BLaER1 treated with 17β-estradiol and CSF1 and Interleukin-3, amounts not matched to agents 10 nM and 100 nM (cell line): ENCODE measurements around the gene BAIAP2L2.
"Not testable (repeated sequence)": the region's sequence is repeated elsewhere in the genome, so short reads cannot be mapped to it uniquely, and the experiment has no call there.

Experiments
- H3K27ac ChIP-seq, 11 experiments: shearing (Covaris generic); formaldehyde crosslinking; 2 replicates each; pipeline ENCODE4 v1.8.1; 2022
- H3K27me3 ChIP-seq, 11 experiments: shearing (Covaris generic); formaldehyde crosslinking; 2 replicates each; pipeline ENCODE4 v1.8.1; 2022
- H3K36me3 ChIP-seq, 11 experiments: shearing (Covaris generic); formaldehyde crosslinking; 2 replicates each; pipeline ENCODE4 v1.8.1; 2022
- H3K4me1 ChIP-seq, 10 experiments: shearing (Covaris generic); formaldehyde crosslinking; 2 replicates each; pipeline ENCODE4 v1.8.1; 2022
- H3K4me2 ChIP-seq, 11 experiments: shearing (Covaris generic); formaldehyde crosslinking; 2 replicates each; pipeline ENCODE4 v1.8.1; 2022
- H3K4me3 ChIP-seq, 10 experiments: shearing (Covaris generic); formaldehyde crosslinking; 2 replicates each; pipeline ENCODE4 v1.8.1; 2022
- H3K9ac ChIP-seq, 11 experiments: shearing (Covaris generic); formaldehyde crosslinking; 2 replicates each; pipeline ENCODE4 v1.8.1; 2022
- H3K9me3 ChIP-seq, 11 experiments: shearing (Covaris generic); formaldehyde crosslinking; replicated peaks in 1 of 11; 2 replicates each; pipeline ENCODE4 v1.8.1; 2022
- H4K20me1 ChIP-seq, 11 experiments: shearing (Covaris generic); formaldehyde crosslinking; 2 replicates each; pipeline ENCODE4 v1.8.1; 2022
- Cebpa-rat ChIP-seq, 11 experiments: shearing (Covaris generic); IDR thresholded peaks; 2 replicates each; pipeline ENCODE4 v1.8.1; 2022

Gene BAIAP2L2

GRCh38 chr22:38110008-38110862, at the start of gene BAIAP2L2:
Gene BAIAP2L2 (minus strand): TSS chr22:38110684. CDS start chr22:38110525, 159 bp downstream.
- no peak within 1 kb of the TSS; a peak in 1 of 22 replicates for H3K9ac ChIP-seq
- no peaks in the 10 kb centered on the region for H3K27me3 ChIP-seq
- no peak within 1 kb of the TSS for H3K27ac ChIP-seq
- TF ChIP-seq Cebpa-rat (IDR thresholded peaks at IDR 0.05) = no peak
- H4K20me1 ChIP-seq = no peaks in the 10 kb centered on the region; a peak in 2 of 22 replicates
- H3K36me3 ChIP-seq = peaks cover 0 to 21% (median 0%) of the 10 kb centered on the region in 11 experiments; a peak in 5 of 22 replicates
- H3K4me3 ChIP-seq = no peak within 1 kb of the TSS
- H3K4me2 ChIP-seq = no peak within 1 kb of the TSS
- peaks cover 4 to 36% (median 32%) of the 10 kb centered on the region in 10 experiments; a peak in 18 of 20 replicates for H3K4me1 ChIP-seq
- no peaks in the 10 kb centered on the region for H3K9me3 ChIP-seq

DNA sequence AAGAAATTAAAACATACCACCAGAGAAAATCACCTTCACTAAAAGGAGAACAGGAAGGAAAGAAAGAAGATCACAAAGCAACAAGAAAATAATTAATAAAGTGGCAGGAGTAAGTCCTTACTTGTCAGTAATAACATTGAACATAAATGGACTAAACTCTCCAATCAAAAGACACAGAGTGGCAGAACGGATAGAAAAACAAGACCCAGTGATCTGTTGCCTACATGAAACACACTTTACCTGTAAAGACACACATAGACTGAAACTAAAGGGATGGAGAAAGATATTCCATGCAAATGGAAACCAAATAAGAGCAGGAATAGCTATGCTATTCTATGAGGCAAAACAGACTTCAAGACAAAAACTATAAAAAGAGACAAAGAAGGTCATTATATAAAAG, 45.2 kb upstream of the BAIAP2L2 start:
- Histone ChIP-seq H3K36me3 (peaks cover 0 to 5% (median 0%) of the 10 kb centered on the region in 11 experiments; a peak in 2 of 22 replicates), H4K20me1 (peaks cover 0 to 12% (median 0%) of the 10 kb centered on the region in 11 experiments; a peak in 5 of 22 replicates), H3K4me3 (no peak overlapping the region), H3K27ac (no peak overlapping the region), H3K27me3 (0 out of 22 replicates have a peak, but pooled peaks cover 0 to 5% (median 0%) of the 10 kb centered on the region in 11 experiments), H3K9me3 (peaks cover 0 to 9% (median 7%) of the 10 kb centered on the region in 11 experiments; a peak in 8 of 22 replicates), H3K4me2 (no peak overlapping the region), H3K4me1 (peaks cover 4 to 34% (median 27%) of the 10 kb centered on the region in 10 experiments; a peak in 16 of 20 replicates), H3K9ac (no peak overlapping the region)
- no peak for TF ChIP-seq Cebpa-rat (IDR thresholded peaks at IDR 0.05)

- not testable (repeated sequence) for H3K4me3 ChIP-seq, H3K27me3 ChIP-seq, H3K9me3 ChIP-seq, H3K27ac ChIP-seq, H3K36me3 ChIP-seq, H3K9ac ChIP-seq
- Histone ChIP-seq H3K4me2 (peak overlapping the region in 6 of 11 experiments; percentile 10 to 34 (median 21); a peak in 4 of 22 replicates), H3K4me1 (peaks cover 6 to 37% (median 30%) of the 10 kb centered on the region in 10 experiments; a peak in 17 of 20 replicates), H4K20me1 (peaks cover 0 to 12% (median 0%) of the 10 kb centered on the region in 11 experiments; a peak in 5 of 22 replicates)
Observed at GRCh38 chr22:38154563-38154915, 44.1 kb upstream of the BAIAP2L2 start.

DNA sequence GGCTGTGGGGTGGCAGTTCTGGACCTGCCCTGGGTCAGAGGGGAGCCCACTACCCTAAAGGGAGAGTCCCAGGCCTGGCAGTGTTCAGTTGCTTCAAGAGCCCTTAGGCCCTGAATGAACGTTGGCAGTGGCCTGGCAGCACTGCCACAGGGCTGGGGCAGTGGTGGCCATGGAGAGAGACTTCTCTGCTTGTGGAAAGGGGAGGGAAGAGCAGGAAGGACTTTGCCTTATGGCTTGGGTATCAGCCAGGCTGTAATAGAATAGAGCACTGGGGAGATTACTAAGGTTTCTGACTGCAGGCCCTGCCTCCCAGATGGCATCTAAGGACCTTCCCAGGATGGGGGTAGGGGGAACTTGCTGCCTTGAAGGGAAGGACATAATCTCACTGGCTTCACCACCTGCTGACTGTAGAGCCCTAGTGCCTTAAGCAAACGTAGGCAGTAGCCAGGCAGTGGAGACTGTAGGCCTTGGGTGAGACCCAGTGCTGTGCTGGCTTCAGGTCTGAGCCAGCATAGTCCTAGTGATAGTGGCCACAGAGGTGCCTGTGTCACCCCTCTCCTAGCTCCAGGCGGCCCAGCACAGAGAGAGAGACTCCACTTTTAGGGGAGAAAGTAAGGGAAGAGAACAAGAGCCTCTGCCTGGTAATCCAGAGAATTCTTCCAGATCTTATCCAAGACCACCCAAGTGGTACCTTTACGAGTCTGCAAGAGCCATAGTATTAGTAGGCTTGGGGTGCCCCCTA, 43.5 kb upstream of the BAIAP2L2 start:
- Histone ChIP-seq H3K4me1 (peaks cover 11 to 38% (median 32%) of the 10 kb centered on the region in 10 experiments), H3K9me3 (peaks cover 0 to 9% (median 7%) of the 10 kb centered on the region in 11 experiments; a peak in 8 of 22 replicates), H3K36me3 (peaks cover 0 to 5% (median 0%) of the 10 kb centered on the region in 11 experiments; a peak in 2 of 22 replicates), H4K20me1 (peaks cover 0 to 12% (median 0%) of the 10 kb centered on the region in 11 experiments; a peak in 5 of 22 replicates), H3K27ac (no peak overlapping the region), H3K4me2 (peak overlapping the region in 7 of 11 experiments; percentile 9 to 34 (median 20); a peak in 8 of 22 replicates), H3K27me3 (0 out of 22 replicates have a peak, but pooled peaks cover 0 to 5% (median 0%) of the 10 kb centered on the region in 11 experiments), H3K9ac (peak overlapping the region in 1 of 11 experiments; percentile 16; a peak in 1 of 22 replicates), H3K4me3 (no peak overlapping the region)
- no peak for TF ChIP-seq Cebpa-rat (IDR thresholded peaks at IDR 0.05)

DNA sequence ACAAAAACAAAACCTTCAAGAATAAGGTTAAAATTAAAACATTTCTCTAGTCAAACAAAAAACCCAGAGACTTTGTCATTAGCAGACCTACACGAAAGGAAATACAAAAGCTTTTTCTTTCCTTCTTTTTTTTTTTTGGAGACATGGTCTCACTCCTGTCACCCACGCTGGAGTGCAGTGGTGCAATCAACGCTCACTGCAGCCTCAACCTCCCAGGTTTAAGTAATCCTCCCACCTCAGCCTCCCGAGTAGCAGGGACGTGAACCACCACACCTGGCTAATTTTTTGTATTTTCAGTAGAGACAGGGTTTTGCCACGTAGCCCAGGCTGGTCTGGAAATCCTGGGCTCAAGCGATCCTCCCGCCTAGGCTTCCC, 40.6 kb upstream of the BAIAP2L2 start:
- no peak overlapping the region for H3K27ac ChIP-seq
- H3K4me1 ChIP-seq = peaks cover 36 to 60% (median 55%) of the 10 kb centered on the region in 10 experiments
- H3K27me3 ChIP-seq = 0 out of 22 replicates have a peak, but pooled peaks cover 0 to 5% (median 0%) of the 10 kb centered on the region in 11 experiments
- no peak overlapping the region for H3K9ac ChIP-seq
- H4K20me1 ChIP-seq = peaks cover 0 to 12% (median 0%) of the 10 kb centered on the region in 11 experiments; a peak in 6 of 22 replicates
- TF ChIP-seq Cebpa-rat (IDR thresholded peaks at IDR 0.05) = no peak
- H3K4me2 ChIP-seq = peak overlapping the region in 6 of 11 experiments; percentile 2 to 42 (median 34); a peak in 8 of 22 replicates
- H3K9me3 ChIP-seq = peaks cover 0 to 6% (median 5%) of the 10 kb centered on the region in 11 experiments; a peak in 7 of 22 replicates
- H3K4me3 ChIP-seq = no peak overlapping the region
- peaks cover 0 to 5% (median 0%) of the 10 kb centered on the region in 11 experiments; a peak in 2 of 22 replicates for H3K36me3 ChIP-seq

- Histone ChIP-seq H3K27me3 (0 out of 22 replicates have a peak, but pooled peaks cover 0 to 5% (median 0%) of the 10 kb centered on the region in 11 experiments), H3K9ac (peak overlapping the region; percentile 16 to 75 (median 56); a peak in 20 of 22 replicates), H3K36me3 (peaks cover 0 to 16% (median 2%) of the 10 kb centered on the region in 11 experiments; a peak in 7 of 22 replicates), H3K27ac (peak overlapping the region; percentile 51 to 82 (median 67)), H3K9me3 (no peaks in the 10 kb centered on the region), H3K4me2 (peak overlapping the region; percentile 80 to 98 (median 92)), H4K20me1 (no peaks in the 10 kb centered on the region; a peak in 2 of 22 replicates), H3K4me1 (peaks cover 38 to 60% (median 53%) of the 10 kb centered on the region in 10 experiments), H3K4me3 (peak overlapping the region in 9 of 10 experiments; percentile 9 to 55 (median 40); a peak in 14 of 20 replicates)
- TF ChIP-seq Cebpa-rat (IDR thresholded peaks at IDR 0.05) = no peak
Observed at GRCh38 chr22:38148245-38148644, 37.8 kb upstream of the BAIAP2L2 start.

DNA sequence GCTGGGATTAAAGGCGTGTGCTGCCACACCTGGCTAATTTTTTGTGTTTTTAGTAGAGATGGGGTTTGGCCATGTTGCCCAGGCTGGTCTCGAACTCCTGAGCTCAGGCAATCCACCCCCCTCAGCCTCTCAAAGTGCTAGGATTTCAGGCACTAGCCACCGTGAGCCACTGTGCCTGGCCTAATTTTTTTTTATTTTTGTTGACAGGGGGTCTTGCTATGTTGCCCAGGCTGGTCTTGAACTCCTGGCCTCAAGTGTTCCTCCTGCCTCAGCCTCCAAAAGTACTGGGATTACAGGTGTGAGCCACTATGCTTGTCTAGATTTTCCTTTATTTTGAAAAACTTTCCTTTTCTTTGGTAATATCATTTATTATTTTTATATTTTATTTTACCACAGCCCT, 35.7 kb upstream of the BAIAP2L2 start:
- not testable (repeated sequence) for H3K9ac ChIP-seq, H3K4me3 ChIP-seq, H3K27me3 ChIP-seq, H4K20me1 ChIP-seq, H3K27ac ChIP-seq, H3K9me3 ChIP-seq
- peaks cover 0 to 26% (median 8%) of the 10 kb centered on the region in 11 experiments; a peak in 8 of 22 replicates for H3K36me3 ChIP-seq
- H3K4me2 ChIP-seq = peak overlapping the region in 2 of 11 experiments; percentile 18 to 26; a peak in 1 of 22 replicates
- peaks cover 30 to 64% (median 52%) of the 10 kb centered on the region in 10 experiments for H3K4me1 ChIP-seq

- no peak overlapping the region for H3K4me3 ChIP-seq
- H3K4me1 ChIP-seq = peaks cover 27 to 49% (median 33%) of the 10 kb centered on the region in 10 experiments
Observed at GRCh38 chr22:38144025-38144405, 33.5 kb upstream of the BAIAP2L2 start.

More at GRCh38 chr22:38144025-38144405, 33.5 kb upstream of the BAIAP2L2 start:
- no peaks in the 10 kb centered on the region for H3K9me3 ChIP-seq
- no peak overlapping the region for H3K9ac ChIP-seq
- no peaks in the 10 kb centered on the region; a peak in 3 of 22 replicates for H4K20me1 ChIP-seq
- peaks cover 0 to 44% (median 19%) of the 10 kb centered on the region in 11 experiments; a peak in 13 of 22 replicates for H3K36me3 ChIP-seq
- H3K27ac ChIP-seq = no peak overlapping the region
- H3K4me2 ChIP-seq = peak overlapping the region in 2 of 11 experiments; percentile 7 to 63; a peak in 2 of 22 replicates
- TF ChIP-seq Cebpa-rat (IDR thresholded peaks at IDR 0.05) = no peak
- no peaks in the 10 kb centered on the region for H3K27me3 ChIP-seq
